IPS DF 4.7 (cell line): Measurements from ENCODE around the gene SCN5A.

Source experiments
- DNase-seq: peaks from one replicate; pipeline ENCODE4 v3.0.0-alpha.2; 2013; ENCODE audit warnings: low spot score; ENCODE audit errors: extremely low read depth

Gene SCN5A

DNA sequence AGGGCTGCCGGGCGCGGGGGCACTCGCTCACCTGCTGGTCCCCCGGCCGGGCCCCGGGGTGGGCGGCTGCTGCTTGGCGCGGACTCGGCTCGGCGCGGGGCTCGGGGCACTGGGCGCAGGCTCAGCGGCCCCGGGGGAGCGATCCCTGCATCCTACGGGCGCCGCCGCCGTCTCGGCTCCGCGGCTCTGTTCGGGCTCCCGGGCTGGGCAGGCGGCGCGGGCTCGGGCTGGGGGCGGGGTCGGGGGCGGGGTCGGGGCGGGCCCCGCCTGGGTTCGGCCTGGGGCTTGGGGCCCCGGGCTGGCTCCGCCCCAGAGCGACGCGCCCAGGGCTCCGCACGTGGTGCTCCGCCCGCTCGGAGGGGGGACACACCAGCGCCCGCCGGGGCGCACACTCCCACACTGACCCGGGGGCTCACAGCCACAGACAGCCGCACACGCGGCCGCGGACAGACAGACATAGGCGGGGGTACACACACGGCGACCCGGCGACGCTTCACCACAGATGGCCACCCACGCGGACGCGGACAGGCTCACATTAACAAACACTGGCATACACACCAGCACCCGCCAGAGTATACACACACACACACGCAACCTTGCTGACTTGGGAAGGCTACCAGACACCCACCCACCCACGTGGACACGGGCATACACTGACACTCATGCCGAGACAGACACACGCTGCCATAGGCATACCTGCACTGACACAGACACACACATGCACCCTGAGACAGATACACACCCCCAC lies at the start of gene SCN5A:
Gene SCN5A, minus strand, starts transcription at position 188 of the 748 bp plus-strand sequence. CDS start 16,380 bp downstream, outside the sequence.
- no peak for DNase-seq

DNA sequence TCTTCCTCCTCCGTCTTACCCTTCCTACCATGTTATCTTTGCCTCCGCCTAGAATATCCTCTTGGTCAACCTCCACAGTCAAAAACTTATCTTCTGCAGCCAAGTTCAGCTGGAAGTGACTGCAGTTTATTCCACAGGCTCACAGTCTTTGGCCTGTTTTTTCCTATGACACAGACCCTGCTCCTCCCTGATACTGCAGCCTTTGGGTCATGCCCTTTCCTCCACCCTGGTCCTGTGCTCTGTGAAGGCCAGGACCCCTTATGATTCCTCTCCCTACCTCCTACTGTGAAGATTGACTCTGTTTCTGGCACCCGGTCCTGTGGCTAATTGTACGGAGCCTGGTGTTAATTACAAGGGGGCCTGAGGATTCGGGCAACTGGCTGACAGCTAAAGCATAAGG lies 49.3 kb upstream of the SCN5A start:
- no peak for DNase-seq

DNA sequence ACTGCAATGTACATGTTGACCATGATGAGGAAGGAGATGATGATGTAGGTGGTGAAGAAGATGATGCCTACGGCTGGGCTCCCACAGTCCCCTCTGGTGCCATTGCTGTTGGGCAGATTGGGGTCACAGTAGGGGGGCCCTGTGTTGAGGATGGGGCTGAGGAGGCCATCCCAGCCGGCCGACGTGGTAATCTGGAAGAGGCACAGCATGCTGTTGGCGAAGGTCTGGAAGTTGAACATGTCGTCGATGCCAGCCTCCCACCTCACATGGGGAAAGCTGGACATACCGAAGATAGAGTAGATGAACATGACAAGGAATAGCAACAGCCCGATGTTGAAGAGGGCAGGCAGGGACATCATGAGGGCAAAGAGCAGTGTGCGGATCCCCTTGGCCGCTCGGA lies 48.6 kb upstream of the SCN5A start:
- no peak for DNase-seq

DNA sequence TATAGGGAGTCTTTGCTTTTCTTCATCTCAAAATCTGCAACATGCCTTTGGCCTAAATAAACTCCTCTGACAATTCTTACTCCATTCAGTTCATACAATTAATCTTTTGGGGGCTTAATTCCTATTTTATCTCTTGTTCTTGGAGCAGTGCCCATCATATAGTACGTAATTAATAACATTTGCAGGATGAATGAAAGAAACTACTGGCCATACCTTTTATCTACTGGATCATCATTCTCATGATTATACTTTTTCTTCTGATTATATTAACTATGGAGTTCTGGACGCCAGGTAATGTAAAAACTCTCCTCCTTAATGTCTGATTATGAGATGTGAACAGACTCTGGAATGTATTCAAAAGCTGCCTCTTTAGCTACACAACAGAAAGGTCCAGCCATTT lies 46.5 kb upstream of the SCN5A start:
- no peak for DNase-seq

DNA sequence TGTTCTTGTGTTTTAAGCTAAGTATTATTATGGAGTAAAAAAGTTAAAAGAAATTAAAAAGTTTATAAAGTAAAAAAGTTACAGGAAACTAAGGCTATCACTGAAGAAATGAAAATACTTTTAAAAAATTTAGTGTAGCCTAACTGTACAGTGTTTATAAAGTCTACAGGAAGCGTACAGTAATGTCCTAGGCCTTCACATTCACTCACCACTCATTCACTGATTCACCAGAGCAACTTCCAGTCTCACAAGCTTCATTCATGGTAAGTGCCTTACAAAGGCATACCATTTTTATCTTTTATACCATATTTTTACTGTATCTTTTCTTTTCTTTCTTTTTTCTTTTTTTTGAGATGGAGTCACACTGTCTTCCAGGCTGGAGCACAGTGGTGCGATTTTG lies 40.7 kb upstream of the SCN5A start:
- no peak for DNase-seq

DNA sequence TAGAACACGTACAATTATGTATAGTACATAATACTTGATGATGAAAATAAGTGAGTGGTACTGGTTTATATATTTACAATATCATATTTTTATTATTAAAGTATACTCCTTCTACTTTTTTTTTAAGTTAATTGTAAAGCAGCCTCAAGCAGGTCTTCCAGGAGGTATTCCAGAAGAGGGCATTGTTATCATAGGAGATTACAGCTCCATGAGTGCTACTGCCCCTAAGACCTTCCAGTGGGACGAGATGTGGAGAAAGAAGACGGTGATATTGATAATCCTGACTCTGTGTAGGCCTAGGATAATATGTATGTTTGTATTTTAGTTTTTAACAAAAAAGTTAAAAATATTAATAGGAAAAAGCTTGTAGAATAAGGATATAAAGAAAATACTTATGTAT lies 40.3 kb upstream of the SCN5A start:
- no peak for DNase-seq

DNA sequence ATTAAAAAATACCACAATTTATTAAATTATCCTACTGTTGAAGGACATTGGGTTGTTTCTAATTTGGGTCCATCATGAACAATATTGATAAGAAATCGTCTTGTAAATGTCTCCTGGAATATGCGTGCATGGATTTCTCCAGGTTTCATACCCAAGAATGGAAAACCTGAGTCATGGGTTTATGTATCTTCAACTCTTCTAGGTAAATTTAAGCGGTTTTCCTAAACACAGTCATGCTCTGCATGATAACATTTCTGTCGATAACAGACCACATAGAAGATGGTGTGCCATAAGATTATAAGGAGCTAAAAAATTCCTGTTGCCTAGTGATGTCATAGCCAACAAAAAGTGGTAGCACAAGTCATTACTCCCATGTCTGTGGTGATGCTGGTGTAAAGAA lies 39.9 kb upstream of the SCN5A start:
- no peak for DNase-seq

DNA sequence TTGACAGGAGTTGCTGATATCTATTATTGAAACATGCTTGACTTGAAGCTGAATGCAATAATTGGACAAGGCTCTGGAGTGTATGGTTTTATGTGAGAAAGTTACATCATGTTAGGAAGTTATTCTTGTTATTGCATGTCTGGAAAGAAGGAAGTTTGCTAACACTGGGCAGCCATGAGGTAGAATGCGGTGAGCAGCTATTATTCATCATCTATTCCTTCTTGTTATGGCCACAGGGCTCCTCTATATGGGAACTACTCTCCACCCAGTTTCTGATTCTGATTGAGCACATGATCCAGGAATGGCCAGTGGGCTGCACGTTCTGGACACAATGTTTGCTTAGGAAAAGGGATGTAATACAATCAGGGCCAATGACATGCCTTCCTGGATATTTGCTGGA lies 37.8 kb upstream of the SCN5A start:
- DNase-seq, result no peak

DNA sequence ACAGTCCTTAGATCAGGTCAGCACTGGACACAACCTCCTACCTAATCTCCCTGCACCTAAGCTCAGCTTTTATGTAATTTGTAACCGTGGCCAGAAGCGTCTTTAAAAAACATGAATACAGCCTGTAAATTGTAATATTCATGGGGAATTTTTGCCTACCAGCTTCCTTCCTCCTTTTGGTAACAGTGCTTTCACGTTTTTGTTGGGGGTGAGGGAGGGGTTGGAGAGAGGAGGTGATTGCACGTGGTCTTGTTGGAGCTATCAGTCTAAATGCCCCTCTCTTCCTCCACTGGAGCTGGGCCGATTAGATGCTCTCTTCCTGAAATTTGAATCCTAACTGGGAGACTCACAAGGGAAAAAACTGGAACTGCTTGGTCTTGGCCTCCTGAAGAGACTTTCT lies 35.1 kb upstream of the SCN5A start:
- no peak for DNase-seq

DNA sequence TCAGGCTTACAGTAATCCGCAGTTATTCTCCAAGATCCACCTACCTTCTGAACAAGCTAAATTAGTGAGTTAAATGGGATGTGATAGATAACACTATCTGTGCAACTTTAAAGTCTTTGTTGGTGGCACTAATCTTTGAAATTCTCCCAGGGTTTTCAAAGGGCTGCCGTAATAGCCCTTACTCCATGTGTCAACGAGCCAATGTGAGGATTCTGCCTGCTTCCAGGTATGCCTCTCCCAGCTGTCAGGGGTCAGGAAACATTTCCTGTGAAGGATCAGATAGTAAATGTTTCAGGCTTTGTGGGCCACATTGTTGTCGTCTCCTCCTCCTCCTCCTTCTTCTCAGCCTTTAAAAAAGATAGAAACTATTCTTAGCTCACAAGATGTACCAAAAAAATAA lies 20.2 kb upstream of the SCN5A start:
- DNase-seq, result no peak

DNA sequence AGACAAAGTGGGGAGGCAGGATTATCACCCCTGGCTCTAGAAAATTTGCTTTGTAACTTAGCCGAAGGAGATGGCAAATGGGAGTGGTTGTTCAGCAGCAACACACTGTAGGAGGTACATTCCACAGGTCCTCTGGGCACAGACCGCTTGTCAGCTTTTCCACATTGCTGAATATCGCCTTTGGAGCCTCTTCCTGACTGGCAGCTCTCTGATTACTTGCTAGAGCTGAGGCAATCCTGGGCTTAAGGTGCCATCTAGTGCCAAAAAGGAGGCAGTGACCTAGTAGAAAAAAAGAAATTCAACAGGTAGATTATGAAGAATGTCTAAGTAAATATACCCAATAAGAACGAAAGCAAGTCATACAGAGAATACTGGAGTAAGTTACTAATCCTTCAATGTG lies 13.1 kb upstream of the SCN5A start:
- no peak for DNase-seq

DNA sequence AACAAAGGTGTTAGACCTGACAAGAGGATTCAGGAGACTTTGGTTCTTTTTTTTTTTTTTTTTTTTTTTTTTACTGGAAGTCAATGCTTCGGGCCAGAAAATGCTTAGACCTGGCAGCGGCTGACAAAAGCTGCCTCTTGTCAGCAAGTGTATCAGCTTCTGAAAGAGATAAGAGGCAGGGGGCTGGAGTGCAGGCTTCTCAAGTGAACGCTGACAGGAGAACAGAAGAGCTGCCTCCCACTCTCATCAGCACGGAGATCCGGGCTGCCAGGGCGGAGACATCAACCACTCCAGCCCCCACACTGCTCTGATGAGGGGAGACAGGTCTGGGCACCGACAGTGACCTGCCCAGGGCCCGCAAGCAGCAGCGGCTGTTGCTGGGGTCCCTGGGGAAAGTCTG lies 9.4 kb upstream of the SCN5A start:
- no peak for DNase-seq

DNA sequence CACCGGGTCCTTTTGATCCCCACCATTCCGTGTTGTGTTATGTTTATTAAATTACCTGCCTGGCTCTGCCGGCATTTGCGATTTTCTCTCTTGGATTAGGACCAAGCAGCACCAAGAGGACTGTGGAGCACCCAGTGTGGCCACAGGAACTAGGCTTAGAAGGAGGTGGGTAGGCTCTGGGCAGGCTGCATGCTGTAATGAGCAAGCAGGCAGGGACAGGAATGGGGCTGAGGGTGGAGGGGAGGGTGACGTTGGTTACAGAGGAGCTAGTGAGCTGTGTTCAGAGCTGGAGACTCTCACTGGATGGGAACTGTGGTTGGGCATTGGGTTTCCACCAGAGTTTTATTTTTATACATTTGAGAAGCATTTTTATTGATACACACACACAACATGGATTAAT lies 7.9 kb upstream of the SCN5A start:
- DNase-seq, result no peak

DNA sequence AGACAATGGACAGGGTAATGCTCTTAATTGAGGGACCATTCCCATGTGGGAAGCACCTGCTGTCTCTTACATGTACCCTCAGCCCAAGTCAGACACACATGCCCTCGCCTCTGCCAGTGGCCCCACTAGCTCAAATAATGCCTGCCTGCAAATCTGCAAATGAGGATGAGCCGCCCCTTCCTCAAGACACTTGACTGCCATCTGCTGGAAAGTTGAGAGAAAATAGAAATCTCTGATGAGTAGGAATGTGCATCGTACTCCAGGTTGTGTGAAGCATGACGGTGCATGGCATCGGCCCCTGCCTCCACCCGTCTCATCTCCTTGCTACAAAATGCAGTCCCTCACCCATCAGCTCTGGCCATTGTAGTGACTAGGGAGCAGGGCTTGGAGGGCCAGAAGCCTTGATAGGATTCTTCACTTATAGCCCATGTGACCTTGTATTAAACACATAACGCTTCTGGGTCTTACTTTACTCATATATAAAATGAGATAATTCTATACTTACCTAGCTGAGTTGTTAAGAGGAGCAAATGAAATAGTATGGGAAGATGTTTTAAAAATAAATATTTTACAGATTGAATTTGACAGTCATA lies 6.3 kb upstream of the SCN5A start:
- no peak for DNase-seq

DNA sequence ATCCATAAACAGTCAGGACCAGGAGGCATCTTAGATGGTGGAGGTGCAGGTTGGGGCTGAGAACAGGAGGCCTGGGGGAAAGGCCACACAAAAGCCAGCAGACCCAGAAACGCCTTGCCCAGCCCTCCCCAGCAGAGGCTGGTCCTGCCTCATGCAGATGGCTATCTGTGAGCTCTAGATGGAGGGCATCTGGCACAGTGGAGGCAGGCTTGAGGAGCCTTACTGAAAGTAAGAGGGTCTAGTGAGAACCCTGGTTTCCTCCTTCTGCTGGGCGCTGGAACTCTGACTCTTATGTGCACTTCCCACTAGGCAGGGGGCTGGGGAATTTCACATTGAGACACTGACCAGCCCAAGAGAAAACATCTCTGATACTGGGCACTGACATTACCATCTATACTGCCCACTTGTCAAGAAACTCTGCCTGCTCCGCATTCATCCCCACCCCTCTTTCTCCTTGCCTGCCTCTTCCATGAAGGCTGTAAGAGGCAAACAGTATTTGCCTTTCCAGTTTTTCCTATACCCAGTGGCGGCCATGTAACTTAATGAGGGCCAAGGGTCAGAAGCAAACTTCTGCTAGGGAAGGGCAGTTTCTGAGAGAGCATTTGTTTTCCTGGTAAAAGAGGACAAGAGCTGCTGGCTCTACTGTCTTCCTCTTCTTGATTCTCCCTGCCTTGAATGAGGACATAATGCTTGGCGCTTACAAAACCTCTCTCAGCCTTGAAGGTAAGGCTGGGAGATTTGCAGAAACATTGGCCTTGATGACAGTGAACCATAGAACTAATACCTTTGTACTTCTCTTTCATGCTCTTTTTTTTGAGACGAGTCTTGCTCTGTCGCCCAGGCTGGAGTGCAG lies 4.4 kb upstream of the SCN5A start:
- DNase-seq, result no peak

DNA sequence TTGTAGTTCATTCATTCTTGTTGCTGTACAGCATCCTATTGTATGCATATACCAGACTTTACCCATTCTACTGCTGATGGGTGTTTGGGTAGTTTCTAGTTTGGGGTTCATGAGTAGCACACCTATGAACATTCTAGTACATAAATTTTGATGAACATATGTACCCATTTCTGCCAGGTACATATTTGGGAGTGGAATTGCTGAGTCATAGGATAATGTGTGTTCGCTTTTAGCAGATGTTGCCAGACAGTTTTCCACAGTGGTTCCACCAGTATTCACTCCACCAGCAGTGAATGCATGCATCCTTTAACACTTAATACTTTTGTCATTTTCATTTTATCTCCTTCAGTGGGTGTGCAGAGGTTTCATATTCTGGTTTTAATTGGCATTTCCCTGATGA lies 3.4 kb upstream of the SCN5A start:
- DNase-seq, result no peak

DNA sequence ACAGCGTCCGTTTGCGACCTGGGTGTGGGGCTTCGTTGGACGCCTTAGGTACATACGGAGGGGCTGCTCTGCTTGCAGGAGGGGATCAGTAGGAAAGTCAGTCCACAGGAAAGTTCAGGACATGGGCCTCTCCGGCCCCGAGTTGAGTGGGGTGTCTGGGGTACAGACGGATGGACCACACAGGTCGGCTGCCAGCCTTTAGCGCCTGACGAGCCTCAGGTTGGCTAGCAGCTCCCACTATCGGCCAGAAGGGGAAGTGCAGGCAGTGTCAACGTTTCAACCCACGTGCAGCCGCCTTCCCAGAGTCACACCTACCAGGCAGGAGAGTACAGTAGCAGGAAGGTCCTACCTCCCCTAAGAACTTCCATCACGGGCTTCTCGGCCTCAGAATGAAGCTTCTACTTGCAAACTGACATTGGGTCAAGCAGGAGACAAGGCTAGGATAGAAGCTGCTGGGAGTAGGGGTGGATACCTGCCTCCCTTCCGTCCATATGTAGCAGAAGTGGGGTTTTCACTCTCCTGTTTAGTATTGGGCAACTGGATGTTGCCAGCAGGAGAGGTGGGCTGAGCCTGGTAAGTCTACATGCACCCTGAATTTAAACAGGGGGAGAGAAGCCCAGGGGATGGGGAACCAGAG lies 1.8 kb upstream of the SCN5A start:
- DNase-seq, result no peak

DNA sequence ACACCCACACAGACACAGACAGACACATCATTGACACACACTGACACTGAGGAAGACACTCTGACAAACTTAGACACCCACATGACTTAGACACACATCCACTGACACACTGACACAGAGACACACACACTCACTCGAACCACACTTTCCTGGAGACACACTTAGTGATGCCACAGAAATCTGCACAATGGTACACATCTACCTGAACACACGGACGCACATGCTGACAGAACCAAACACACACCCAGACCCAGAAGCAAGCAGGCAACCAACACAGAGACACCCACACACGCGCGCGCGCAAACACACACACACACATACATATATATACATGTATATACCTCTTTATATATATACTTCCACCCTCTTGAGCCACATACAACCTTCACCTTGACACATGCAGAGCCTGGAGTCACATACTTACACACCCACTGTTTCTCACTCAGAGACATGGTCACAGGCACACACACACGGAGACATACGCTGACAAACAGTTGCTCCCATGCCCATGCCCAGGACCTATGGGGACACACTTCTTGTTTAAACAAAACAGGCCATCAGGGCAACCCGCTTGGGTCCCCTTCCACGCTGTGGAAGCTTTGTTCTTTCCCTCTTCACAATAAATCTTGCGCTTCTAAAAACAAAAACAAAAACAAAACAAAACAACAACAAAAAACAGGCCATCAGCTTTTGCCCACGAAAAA lies 913 bp upstream of the SCN5A start:
- no peak for DNase-seq

DNA sequence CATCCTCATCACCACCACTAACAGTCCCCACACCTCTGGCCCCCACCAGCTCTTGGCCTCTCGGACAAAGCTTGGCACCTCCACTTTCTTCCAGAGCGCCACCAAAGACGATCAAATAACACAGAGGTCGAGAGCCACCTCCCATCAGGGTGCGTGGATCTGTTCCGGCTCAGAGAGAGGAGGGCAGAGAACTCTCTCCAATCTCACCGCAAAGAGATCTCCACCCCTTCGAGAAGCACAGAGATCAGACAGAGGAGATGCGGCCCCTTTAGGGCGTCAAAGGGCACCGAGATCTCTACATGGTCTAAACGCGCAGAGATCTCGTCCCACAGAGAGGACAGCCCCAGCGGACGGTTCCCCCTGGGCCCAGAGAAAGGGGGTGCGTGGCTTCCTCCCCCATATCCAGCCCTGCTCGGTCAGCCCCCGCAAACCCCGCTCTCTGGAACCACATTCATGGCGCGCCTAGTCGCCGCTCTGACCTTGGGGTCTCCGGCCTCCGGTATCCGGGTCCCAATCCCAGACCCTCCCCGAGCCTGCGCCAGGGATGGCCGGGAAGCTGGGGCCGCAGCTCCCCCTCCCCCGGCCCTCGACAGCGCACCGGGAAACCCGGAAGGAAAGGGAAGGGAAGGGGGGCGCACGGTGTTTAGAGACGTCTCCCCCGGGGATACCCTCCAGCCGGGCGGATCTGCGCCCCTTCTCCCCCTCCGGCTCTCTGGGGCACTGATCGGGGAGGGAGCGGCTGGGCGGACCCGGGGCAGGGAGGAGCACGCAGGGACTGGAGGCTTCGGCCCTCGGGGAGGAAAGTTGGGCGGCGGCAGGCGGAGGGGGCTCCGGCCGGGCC lies 608 bp downstream of the SCN5A start:
- DNase-seq, result no peak

DNA sequence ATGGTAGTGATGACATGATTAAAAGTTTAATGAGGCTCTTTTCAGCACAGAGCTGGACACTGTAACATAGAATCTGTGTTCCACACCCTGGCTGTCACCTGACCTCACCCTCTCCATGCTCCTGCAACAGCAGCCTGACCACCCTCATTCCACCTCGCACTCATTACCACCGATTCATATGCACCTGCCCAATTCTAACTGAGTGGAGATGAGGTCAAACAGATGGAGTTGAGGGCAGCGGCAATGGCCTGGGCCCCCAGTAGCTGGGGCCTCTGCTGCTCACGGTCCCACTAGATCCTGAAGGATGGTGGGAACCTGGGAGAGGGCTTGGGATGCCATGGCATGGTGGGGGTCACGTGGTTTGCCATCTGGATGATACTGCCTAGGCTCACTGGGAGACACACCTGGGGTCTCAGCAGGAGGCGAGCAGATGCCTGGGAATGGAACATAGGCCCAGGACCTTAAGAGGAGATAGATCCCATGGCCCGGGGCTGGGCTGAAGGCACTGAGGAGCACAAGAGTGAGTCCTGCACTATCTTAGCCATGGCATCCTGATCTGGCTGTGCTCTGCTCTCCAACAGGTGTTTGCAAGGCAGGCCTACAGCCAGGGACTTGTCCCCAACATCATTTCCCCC lies 1.3 kb downstream of the SCN5A start:
- no peak for DNase-seq
